ENCODE measurements around the gene ATP5ME. TPM values are rescaled to one million over a fixed set of nuclear protein-coding genes. Genes with fewer than 3 reads are reported as not detected.
"Not testable (repeated sequence)": the region's sequence is repeated elsewhere in the genome, so short reads cannot be mapped to it uniquely, and the experiment has no call there.

Gene ATP5ME
- total and polyA plus RNA-seq, 5 experiments from 2014 or later, result 146 to 468 (median 420) TPM

DNA sequence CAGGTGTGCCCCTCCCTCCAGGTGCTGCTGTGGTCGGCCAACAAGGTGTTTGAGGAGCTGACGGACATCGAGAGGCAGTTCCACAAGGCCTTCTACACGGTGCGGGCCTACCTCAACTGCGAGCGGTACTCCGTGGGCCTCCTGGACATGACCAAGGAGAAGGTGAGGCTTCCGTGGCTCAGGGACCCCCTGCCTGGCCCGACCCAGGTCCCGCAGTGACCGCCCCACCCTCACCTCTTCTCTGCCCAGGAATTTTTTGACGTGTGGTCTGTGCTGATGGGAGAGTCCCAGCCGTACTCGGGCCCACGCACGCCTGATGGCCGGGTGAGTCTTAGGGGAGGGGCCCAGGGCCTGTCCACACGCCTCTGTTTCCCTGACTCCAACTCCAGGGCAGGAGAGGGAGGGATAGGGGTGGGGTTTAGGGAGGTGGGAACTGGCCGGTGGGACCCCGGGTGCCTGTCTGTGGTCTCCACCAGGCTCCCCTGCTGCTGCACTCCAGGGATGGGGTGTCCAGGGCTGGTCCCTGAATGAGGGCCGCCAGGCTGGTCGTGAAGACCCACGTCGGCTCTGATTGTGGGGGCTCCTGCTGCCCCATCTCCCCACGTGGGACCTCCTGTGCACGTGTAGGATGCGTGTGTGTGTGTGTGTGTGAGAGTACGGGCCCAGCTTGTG lies 20.1 kb downstream of the ATP5ME start:
- DNase-seq, result no peak
- peaks cover 0 to 3% (median 0%) of the 10 kb centered on the region in 4 donors for H3K4me1 Mint-ChIP-seq
- H3K36me3 Mint-ChIP-seq, result no peaks in the 10 kb centered on the region
- no peak overlapping the region for H3K27ac Mint-ChIP-seq
- ATAC-seq, result no peak
- peaks cover 1 to 17% (median 6%) of the 10 kb centered on the region in 5 donors for H3K27me3 Mint-ChIP-seq
- H3K9me3 Mint-ChIP-seq, result no peaks in the 10 kb centered on the region
- POLR2A ChIA-PET, result interaction anchor here (1.2 kb wide), 1 partner anchor 10 kb away, joined by 3 read pairs; no protein-coding TSS in a partner anchor
- no peak overlapping the region for H3K4me3 Mint-ChIP-seq

- H3K9me3 Mint-ChIP-seq, result no peaks in the 10 kb centered on the region
- peak overlapping the region in 1 of 10 donors; percentile 72 for H3K27ac Mint-ChIP-seq
- peaks cover 0 to 3% (median 0%) of the 10 kb centered on the region in 4 donors for H3K4me1 Mint-ChIP-seq
- ATAC-seq (no peak), DNase-seq (no peak)
- POLR2A ChIA-PET, result interaction anchor here (1.2 kb wide), 1 partner anchor 11 kb away, joined by 3 read pairs; no protein-coding TSS in a partner anchor
- peaks cover 1 to 18% (median 6%) of the 10 kb centered on the region in 5 donors for H3K27me3 Mint-ChIP-seq
- H3K4me3 Mint-ChIP-seq, result no peak overlapping the region
- no peaks in the 10 kb centered on the region for H3K36me3 Mint-ChIP-seq
These were observed 20.8 kb downstream of the ATP5ME start for GRCh38 chr4:653080-653821.

DNA sequence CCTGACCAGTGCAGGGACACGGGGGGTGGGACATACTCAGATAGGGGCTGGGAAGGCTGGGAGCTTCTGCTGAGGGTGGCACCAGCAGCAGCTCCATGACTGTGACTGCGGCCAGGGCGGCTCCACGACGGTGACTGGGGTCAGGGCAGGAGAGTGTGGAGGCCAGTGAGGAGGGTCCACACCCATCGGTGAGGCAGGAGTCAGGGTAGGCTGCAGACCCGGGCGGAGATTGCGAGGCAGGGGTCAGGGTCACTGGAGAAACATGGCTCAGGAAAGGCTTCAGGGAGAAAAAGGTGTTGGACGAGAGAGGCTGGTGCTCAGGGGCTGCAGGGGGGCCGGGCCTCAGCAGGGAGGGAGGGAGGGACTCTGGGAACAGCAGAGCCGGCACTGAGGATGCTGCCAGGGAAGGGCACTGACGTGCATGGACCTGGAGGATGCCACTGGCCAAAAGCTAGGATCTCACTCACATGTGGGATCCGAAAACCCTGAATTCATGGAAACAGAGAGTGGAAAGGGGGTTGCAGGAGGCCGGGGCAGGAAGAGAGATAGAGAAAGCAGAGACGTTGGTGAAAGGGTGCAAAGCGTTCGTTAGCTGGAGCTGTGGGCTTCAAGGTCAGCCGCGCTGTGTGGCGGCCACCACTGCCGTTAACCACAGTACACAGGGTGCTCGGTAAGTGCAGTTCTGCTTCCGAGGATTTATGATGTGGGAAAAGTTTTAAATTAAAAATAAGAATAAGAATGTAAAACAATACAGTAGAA lies 22.0 kb downstream of the ATP5ME start:
- DNase-seq (no peak), ATAC-seq (no peak)
- no peaks in the 10 kb centered on the region for H3K36me3 Mint-ChIP-seq
- peaks cover 0 to 3% (median 0%) of the 10 kb centered on the region in 4 donors for H3K4me1 Mint-ChIP-seq
- H3K27me3 Mint-ChIP-seq, result peaks cover 1 to 22% (median 6%) of the 10 kb centered on the region in 5 donors
- no peak overlapping the region for H3K4me3 Mint-ChIP-seq
- H3K27ac Mint-ChIP-seq, result no peak overlapping the region
- POLR2A ChIA-PET, result no interaction called here
- no peaks in the 10 kb centered on the region for H3K9me3 Mint-ChIP-seq

GRCh38 chr4:650951-651883 lies 22.9 kb downstream of the ATP5ME start:
- H3K4me3 Mint-ChIP-seq, result peak overlapping the region in 1 of 10 donors; percentile 27
- ATAC-seq (peak in 1 of 2 donors; percentile 53), DNase-seq (no peak)
- POLR2A ChIA-PET, result no interaction called here
- peaks cover 0 to 6% (median 2%) of the 10 kb centered on the region in 4 donors for H3K4me1 Mint-ChIP-seq
- H3K36me3 Mint-ChIP-seq, result no peaks in the 10 kb centered on the region
- no peaks in the 10 kb centered on the region for H3K9me3 Mint-ChIP-seq
- H3K27ac Mint-ChIP-seq, result peak overlapping the region in 1 of 10 donors; percentile 57
- H3K27me3 Mint-ChIP-seq, result peaks cover 1 to 30% (median 12%) of the 10 kb centered on the region in 5 donors

DNA sequence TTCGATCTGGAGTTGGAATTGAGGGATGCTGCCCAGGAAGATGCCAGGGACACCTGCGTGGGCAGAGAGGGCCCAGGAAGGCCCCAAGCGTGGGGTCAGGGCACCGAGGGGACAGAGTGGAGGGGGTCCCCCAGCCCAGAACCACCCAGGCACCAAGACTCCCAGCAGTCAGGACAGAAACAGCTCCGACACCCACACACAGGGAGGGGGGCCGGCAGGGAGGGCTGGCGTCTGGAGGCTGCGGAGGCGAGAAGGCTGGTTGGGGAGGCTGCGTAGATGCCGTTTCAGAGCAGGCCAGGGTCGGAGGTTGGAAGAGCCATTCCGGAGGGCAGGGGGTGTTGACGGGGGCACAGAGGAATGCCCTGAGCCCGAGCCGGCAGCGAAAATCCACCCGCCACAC lies 23.6 kb downstream of the ATP5ME start:
- ATAC-seq, result no peak
- Mint-ChIP-seq H3K27me3 (peaks cover 3 to 32% (median 18%) of the 10 kb centered on the region in 5 donors), H3K9me3 (peaks cover 0 to 3% (median 0%) of the 10 kb centered on the region in 9 donors)

GRCh38 chr4:649751-650310 lies 24.2 kb downstream of the ATP5ME start:
- H3K36me3 Mint-ChIP-seq, result no peaks in the 10 kb centered on the region
- peaks cover 0 to 3% (median 0%) of the 10 kb centered on the region in 9 donors for H3K9me3 Mint-ChIP-seq
- peaks cover 5 to 32% (median 18%) of the 10 kb centered on the region in 5 donors for H3K27me3 Mint-ChIP-seq
- no peak for DNase-seq
- ATAC-seq, result no peak
- peaks cover 0 to 7% (median 2%) of the 10 kb centered on the region in 4 donors for H3K4me1 Mint-ChIP-seq
- POLR2A ChIA-PET, result no interaction called here
- no peak overlapping the region for H3K4me3 Mint-ChIP-seq
- no peak overlapping the region for H3K27ac Mint-ChIP-seq

More for the DNA sequence above, 23.6 kb downstream of the ATP5ME start:
- Mint-ChIP-seq H3K4me1 (peaks cover 0 to 7% (median 2%) of the 10 kb centered on the region in 4 donors), H3K36me3 (no peaks in the 10 kb centered on the region), H3K4me3 (no peak overlapping the region), H3K27ac (no peak overlapping the region)
- POLR2A ChIA-PET, result no interaction called here
- DNase-seq, result no peak

GRCh38 chr4:649293-649625 lies 24.8 kb downstream of the ATP5ME start:
- POLR2A ChIA-PET, result no interaction called here
- Mint-ChIP-seq H3K4me3 (no peak overlapping the region), H3K4me1 (peaks cover 0 to 7% (median 2%) of the 10 kb centered on the region in 4 donors), H3K27ac (no peak overlapping the region), H3K36me3 (no peaks in the 10 kb centered on the region), H3K27me3 (peaks cover 6 to 32% (median 18%) of the 10 kb centered on the region in 5 donors), H3K9me3 (peaks cover 0 to 3% (median 0%) of the 10 kb centered on the region in 9 donors)
- DNase-seq (no peak), ATAC-seq (no peak)

GRCh38 chr4:648579-649292 lies 25.3 kb downstream of the ATP5ME start:
- POLR2A ChIA-PET, result no interaction called here
- Mint-ChIP-seq H3K27me3 (peaks cover 6 to 32% (median 18%) of the 10 kb centered on the region in 5 donors), H3K9me3 (peaks cover 0 to 3% (median 0%) of the 10 kb centered on the region in 9 donors), H3K4me1 (peaks cover 0 to 7% (median 2%) of the 10 kb centered on the region in 4 donors), H3K27ac (no peak overlapping the region), H3K36me3 (no peaks in the 10 kb centered on the region), H3K4me3 (no peak overlapping the region)
- DNase-seq, result no peak
- ATAC-seq, result no peak

GRCh38 chr4:647481-647880 lies 26.6 kb downstream of the ATP5ME start:
- Mint-ChIP-seq H3K4me1 (peaks cover 0 to 7% (median 2%) of the 10 kb centered on the region in 4 donors), H3K4me3 (no peak overlapping the region), H3K27me3 (peaks cover 5 to 32% (median 18%) of the 10 kb centered on the region in 5 donors), H3K36me3 (peaks cover 0 to 5% (median 0%) of the 10 kb centered on the region in 3 donors), H3K9me3 (peaks cover 0 to 10% (median 4%) of the 10 kb centered on the region in 9 donors), H3K27ac (no peak overlapping the region)
- POLR2A ChIA-PET, result interaction anchor here (0.6 kb wide), 1 partner anchor 40 kb away, joined by 4 read pairs; no protein-coding TSS in a partner anchor
- DNase-seq (no peak), ATAC-seq (no peak)

DNA sequence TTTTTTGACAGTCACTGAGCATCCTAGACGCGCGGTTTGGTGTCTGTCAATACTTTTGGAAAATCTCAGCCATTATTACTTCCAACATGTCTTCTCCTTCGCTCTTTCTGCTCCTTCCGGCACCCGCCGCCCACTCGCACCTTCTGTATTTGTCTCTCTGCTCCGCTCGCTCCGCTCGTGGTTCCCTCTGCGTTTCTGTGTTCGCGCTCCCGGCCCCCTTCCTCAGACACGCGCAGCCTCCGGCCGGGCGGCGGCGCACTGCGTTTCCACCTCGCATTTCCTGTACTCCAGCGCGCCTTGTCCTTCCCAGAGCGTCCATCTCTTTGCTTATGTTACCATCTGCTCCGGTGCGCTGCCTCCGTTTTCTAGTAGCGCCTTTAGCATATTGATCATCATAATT lies 27.6 kb downstream of the ATP5ME start:
- DNase-seq (no peak), ATAC-seq (peak; percentile 44 to 52)
- Mint-ChIP-seq H3K27me3 (peaks cover 5 to 28% (median 13%) of the 10 kb centered on the region in 5 donors), H3K36me3 (peaks cover 0 to 5% (median 0%) of the 10 kb centered on the region in 3 donors), H3K4me1 (peaks cover 0 to 7% (median 2%) of the 10 kb centered on the region in 4 donors), H3K27ac (peak overlapping the region in 4 of 10 donors; percentile 12 to 73 (median 64)), H3K4me3 (peak overlapping the region; percentile 69 to 89 (median 76)), H3K9me3 (peaks cover 0 to 11% (median 4%) of the 10 kb centered on the region in 9 donors)
- POLR2A ChIA-PET, result no interaction called here

DNA sequence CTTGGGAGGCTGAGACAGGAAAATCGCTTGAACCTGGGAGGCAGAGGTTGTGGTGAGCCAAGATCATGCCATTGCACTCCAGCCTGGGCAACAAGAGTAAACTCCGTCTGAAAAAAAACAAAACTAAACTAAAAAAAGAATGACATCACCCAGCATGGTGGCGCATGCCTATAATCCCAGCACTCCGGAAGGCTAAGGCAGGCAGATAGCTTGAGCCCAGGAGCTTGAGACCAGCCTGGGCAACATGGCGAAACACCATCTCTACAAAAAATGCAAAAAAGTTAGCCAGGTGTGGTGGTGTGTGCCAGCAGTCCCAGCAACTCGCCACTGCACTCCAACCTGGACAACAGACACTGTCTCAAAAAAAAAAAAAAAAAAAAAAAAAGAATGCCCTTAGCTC lies 31.7 kb downstream of the ATP5ME start:
- POLR2A ChIA-PET, H3K27ac Mint-ChIP-seq, H3K4me1 Mint-ChIP-seq, DNase-seq, H3K4me3 Mint-ChIP-seq, ATAC-seq: not testable (repeated sequence)
- Mint-ChIP-seq H3K9me3 (peaks cover 0 to 14% (median 5%) of the 10 kb centered on the region in 9 donors), H3K36me3 (peaks cover 0 to 10% (median 2%) of the 10 kb centered on the region in 3 donors), H3K27me3 (peaks cover 11 to 24% (median 20%) of the 10 kb centered on the region in 5 donors)

All from naive thymus-derived CD8-positive, alpha-beta T cell (primary cell).